A549 treated with Mapracorat at 1 μM for 4 hours (cell line): ENCODE data around the gene HTR3B. TPM values are rescaled to one million over a fixed set of nuclear protein-coding genes. Genes with fewer than 3 reads are reported as not detected.

ENCODE experiments used
- total RNA-seq: library from RNA; stranded (reverse); fragments of 200-300 nt; extraction: Qiagen RNA extraction; gene quantifications from 5 replicates; pipeline ENCODE4 v1.2.3, GENCODE V29; 2022

HTR3B gene
- not detected in 5 replicates for total RNA-seq

GRCh38 chr11:113904379-113905101 lies at the start of gene HTR3B:
Gene HTR3B (plus strand): TSS chr11:113904796. CDS start chr11:113904934, 138 bp downstream.

GRCh38 chr11:113875234-113876073 lies 29.1 kb upstream of the HTR3B start, which contains the start of gene USP28:
Gene USP28 (minus strand): TSS chr11:113875572. CDS start chr11:113875501, 71 bp downstream.

GRCh38 chr11:113974741-113975470 lies 70.3 kb downstream of the HTR3B start, which contains the start of gene HTR3A:
Gene HTR3A (plus strand): TSS chr11:113975108. CDS start chr11:113975326, 218 bp downstream.

Other genes with a start within 250 kb of the HTR3B start
- gene TMPRSS5, start 198.5 kb upstream of the HTR3B start, total RNA-seq, result 0.13 to 0.34 TPM (median 0.17 TPM) in 4 of 5 replicates, not detected in the other
- 11.6 to 14.2 TPM (median 13.4 TPM) in 5 replicates for gene ZW10, start 131.1 kb upstream of the HTR3B start, total RNA-seq
- gene CLDN25, start 125.0 kb upstream of the HTR3B start, total RNA-seq, result not detected in 5 replicates
- gene USP28, start 29.2 kb upstream of the HTR3B start, total RNA-seq, result 12.1 to 19.6 TPM (median 16.7 TPM) in 5 replicates
- not detected in 5 replicates for gene HTR3A, start 70.3 kb downstream of the HTR3B start, total RNA-seq
- gene ZBTB16, start 154.9 kb downstream of the HTR3B start, total RNA-seq, result 0.43 to 1.1 TPM (median 0.78 TPM) in 5 replicates